Measurements from ENCODE around the gene MAP2K1. TPM values are rescaled to one million over a fixed set of nuclear protein-coding genes. Genes with fewer than 3 reads are reported as not detected.

The MAP2K1 gene
- total RNA-seq, 2 donors from 2014 or later: 31.3 to 36.4 TPM

DNA sequence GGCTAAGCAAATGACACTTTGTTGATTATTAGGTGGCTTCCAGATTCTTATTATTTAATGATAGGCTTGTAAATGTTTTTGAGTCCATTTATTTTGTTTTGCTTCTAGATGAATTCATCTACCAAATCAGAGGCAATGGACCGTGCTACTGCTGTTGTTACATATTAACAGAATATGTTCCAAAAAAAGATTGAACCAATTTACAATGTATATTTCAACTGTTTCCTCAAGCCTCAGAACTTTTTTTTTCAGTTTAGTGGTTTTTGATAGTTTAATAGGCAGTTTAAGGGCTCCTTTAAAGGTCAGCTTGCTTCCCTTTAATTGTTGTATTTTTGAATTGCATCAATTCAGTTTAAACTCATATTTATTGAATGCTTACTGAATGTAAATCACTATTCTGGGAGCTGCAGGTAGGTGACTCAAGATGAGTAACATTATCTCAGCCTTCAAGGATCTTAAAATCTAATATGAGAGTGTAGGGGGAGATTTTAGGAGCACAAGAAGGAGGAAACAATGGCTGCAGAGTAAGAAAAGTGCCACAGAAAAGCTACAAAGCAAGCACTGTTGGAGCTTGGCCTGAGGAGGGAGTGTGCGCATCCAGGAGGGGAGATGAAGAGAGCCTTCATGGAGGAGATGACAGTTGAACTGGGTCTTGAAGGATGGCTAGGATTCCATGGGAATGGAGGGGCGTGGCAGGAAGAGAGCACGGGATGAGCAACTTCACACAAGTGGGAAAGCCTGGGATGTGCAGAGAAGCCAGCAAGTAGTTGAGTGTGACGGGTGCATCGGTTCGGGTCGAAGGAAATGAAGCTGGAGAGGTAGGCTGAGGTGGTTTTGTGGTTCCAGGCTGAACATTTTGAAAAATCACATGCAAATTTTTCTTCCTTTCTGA is 14.7 kb downstream of the MAP2K1 start:
- H3K27me3 ChIP-seq: no peaks in the 10 kb centered on the region
- no peak overlapping the region for H3K27ac ChIP-seq
- no peaks in the 10 kb centered on the region for H3K9me3 ChIP-seq
- no peak overlapping the region for H3K4me3 ChIP-seq
- DNase-seq (ENCODE audit: low spot score): no peak
- no peaks in the 10 kb centered on the region for H3K36me3 ChIP-seq
- H3K4me1 ChIP-seq: peaks cover 0 to 35% of the 10 kb centered on the region in 2 donors
- TF ChIP-seq, protein P1, sequence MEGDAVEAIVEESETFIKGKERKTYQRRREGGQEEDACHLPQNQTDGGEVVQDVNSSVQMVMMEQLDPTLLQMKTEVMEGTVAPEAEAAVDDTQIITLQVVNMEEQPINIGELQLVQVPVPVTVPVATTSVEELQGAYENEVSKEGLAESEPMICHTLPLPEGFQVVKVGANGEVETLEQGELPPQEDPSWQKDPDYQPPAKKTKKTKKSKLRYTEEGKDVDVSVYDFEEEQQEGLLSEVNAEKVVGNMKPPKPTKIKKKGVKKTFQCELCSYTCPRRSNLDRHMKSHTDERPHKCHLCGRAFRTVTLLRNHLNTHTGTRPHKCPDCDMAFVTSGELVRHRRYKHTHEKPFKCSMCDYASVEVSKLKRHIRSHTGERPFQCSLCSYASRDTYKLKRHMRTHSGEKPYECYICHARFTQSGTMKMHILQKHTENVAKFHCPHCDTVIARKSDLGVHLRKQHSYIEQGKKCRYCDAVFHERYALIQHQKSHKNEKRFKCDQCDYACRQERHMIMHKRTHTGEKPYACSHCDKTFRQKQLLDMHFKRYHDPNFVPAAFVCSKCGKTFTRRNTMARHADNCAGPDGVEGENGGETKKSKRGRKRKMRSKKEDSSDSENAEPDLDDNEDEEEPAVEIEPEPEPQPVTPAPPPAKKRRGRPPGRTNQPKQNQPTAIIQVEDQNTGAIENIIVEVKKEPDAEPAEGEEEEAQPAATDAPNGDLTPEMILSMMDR (IDR thresholded peaks at IDR 0.05): no peak

DNA sequence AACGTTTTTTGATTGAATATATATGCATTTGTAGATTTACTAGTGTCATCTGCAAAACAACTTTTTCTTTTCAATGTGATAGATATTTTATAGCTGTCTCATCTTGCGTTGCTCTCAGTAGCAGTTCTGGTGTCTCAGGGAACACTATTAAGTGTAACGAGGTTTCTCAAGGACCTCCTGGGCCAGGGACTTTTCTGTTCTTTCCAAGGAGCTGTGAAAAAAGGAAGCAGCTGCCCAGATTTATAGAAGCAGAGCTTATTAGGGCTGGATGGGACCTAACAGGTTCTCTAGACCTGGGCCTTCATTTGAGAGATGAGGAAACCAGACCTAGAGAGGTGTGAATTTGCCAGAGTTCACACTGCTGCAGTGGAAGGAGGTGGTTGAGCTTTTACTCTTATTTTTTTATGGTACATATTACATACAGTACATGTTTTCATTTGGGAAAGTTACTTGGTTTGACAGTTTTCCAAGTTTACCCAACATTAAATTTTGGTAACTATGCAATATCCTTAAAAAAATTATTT is 16.1 kb downstream of the MAP2K1 start:
- Histone ChIP-seq H3K4me1 (peaks cover 0 to 39% of the 10 kb centered on the region in 2 donors), H3K27me3 (no peaks in the 10 kb centered on the region), H3K9me3 (no peaks in the 10 kb centered on the region), H3K4me3 (no peak overlapping the region), H3K36me3 (no peaks in the 10 kb centered on the region), H3K27ac (no peak overlapping the region)
- no peak for DNase-seq (ENCODE audit: low spot score)
- TF ChIP-seq, protein P1 (IDR thresholded peaks at IDR 0.05): no peak

DNA sequence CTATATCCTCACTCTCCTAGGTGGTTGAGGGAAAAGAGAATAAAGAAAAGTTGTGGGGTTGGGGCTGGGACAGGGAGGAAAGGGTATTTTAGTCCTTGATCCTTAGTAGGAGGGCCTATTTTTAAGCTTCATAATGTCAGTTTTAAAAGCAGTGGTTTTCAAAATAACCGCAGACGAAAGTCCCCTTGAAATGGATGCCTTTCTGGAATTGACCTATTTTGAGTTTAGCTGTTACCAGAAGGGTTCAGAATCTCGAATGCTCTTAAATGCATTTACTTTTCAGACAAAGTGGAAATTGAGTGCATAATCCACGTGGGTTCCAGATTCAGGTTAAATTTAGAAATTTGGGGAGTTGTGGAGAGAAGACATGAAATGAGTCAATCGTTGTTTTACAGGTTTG is 16.6 kb downstream of the MAP2K1 start:
- no peak overlapping the region for H3K27ac ChIP-seq
- DNase-seq (ENCODE audit: low spot score): no peak
- H3K4me1 ChIP-seq: peaks cover 0 to 44% of the 10 kb centered on the region in 2 donors
- no peaks in the 10 kb centered on the region for H3K36me3 ChIP-seq
- H3K27me3 ChIP-seq: no peaks in the 10 kb centered on the region
- H3K4me3 ChIP-seq: no peak overlapping the region
- TF ChIP-seq, protein P1 (IDR thresholded peaks at IDR 0.05): no peak
- H3K9me3 ChIP-seq: no peaks in the 10 kb centered on the region

DNA sequence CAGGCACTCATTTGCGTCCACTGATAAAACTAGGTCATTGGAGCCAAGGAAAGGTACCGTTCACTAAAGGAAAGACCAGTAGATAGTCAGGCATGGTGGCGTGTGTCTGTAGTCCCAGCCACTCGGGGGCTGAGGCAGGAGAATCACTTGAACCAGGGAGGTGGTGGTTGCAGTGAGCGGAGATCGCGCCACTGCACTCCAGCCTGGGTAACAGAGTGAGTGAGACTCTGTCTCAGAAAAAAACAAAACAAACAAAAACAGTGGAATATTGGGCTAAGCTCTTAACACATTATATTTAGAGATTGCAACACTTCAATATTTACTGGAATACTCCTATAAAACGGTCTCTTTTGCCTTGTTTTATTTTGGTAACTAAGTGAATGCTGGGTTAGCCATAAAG is 17.4 kb downstream of the MAP2K1 start:
- Histone ChIP-seq H3K9me3 (no peaks in the 10 kb centered on the region), H3K36me3 (no peaks in the 10 kb centered on the region), H3K4me1 (peaks cover 0 to 51% of the 10 kb centered on the region in 2 donors), H3K27me3 (no peaks in the 10 kb centered on the region), H3K4me3 (no peak overlapping the region), H3K27ac (no peak overlapping the region)
- DNase-seq (ENCODE audit: low spot score): no peak
- TF ChIP-seq, protein P1 (IDR thresholded peaks at IDR 0.05): no peak

DNA sequence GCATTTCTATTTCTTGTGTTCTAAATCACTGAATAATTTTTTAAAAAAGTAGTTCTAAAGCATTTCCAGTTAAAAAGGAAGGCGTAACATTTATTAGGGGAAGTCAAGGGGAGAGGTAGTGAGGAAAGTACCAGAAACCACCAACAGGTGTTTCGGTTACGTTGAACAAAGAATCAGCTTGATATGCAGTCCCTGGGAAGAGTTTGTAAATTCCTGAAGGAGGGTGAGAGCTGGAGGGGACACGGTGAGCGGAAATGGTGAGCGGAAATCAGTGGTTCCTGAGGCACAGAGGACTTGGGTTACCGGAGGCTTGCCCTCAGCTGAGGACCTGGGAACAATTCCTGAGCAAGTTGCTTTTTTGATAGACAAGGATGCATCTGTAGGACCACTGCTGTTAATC is 17.8 kb downstream of the MAP2K1 start:
- no peak for DNase-seq (ENCODE audit: low spot score)
- no peak overlapping the region for H3K27ac ChIP-seq
- peaks cover 0 to 55% of the 10 kb centered on the region in 2 donors for H3K4me1 ChIP-seq
- no peaks in the 10 kb centered on the region for H3K36me3 ChIP-seq
- TF ChIP-seq, protein P1 (IDR thresholded peaks at IDR 0.05): no peak
- no peaks in the 10 kb centered on the region for H3K9me3 ChIP-seq
- no peak overlapping the region for H3K4me3 ChIP-seq
- no peaks in the 10 kb centered on the region for H3K27me3 ChIP-seq

Measured in right atrium auricular region (tissue), 2 donors.